ENCODE data around the gene TRERF1. TPM values are rescaled to one million over a fixed set of nuclear protein-coding genes. Genes with fewer than 3 reads are reported as not detected.

The TRERF1 gene
- total RNA-seq, 1 experiment from 2014 or later: 0.39 TPM

DNA sequence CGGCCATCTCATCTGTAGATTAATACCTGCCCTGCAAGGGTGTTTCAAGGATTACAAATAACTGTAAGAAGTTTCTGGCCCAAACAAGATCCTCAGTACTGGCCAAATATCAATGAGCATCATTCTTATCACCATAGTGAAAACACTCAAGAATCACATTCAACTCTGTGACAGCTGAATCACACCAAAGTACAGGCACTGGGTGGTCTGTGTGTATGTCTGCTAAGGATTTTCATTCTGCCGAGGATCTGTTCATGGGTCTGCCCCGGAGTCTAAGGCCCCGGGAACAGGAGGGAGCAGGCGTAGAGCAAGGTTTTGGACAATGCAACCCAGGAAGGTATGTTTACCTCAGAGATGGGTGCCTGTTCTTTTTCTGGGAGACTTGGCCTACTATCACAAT, 110.5 kb downstream of the TRERF1 start:
- TF ChIP-seq, protein P1, sequence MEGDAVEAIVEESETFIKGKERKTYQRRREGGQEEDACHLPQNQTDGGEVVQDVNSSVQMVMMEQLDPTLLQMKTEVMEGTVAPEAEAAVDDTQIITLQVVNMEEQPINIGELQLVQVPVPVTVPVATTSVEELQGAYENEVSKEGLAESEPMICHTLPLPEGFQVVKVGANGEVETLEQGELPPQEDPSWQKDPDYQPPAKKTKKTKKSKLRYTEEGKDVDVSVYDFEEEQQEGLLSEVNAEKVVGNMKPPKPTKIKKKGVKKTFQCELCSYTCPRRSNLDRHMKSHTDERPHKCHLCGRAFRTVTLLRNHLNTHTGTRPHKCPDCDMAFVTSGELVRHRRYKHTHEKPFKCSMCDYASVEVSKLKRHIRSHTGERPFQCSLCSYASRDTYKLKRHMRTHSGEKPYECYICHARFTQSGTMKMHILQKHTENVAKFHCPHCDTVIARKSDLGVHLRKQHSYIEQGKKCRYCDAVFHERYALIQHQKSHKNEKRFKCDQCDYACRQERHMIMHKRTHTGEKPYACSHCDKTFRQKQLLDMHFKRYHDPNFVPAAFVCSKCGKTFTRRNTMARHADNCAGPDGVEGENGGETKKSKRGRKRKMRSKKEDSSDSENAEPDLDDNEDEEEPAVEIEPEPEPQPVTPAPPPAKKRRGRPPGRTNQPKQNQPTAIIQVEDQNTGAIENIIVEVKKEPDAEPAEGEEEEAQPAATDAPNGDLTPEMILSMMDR (IDR thresholded peaks at IDR 0.05; ENCODE audit: insufficient read depth in 1 of 2, low read depth in 1 of 2, low read length in 1 of 2, severe bottlenecking in 1 of 2, unreplicated experiment in 1 of 2): no peak
- no TSS peak for BruUV-seq (replicated peaks)
- H3K27ac Mint-ChIP-seq (ENCODE audit: unreplicated experiment): no peak overlapping the region
- no peaks in the 10 kb centered on the region for H3K9me3 Mint-ChIP-seq (ENCODE audit: unreplicated experiment)
- POLR2A ChIA-PET: no interaction called here
- Histone ChIP-seq H3K27me3 (replicated peaks; ENCODE audit: control insufficient read depth, insufficient read depth, low read length) (no peaks in the 10 kb centered on the region), H3K4me3 (ENCODE audit: low read depth, low read length) (no peak overlapping the region), H3K9me3 (no peaks in the 10 kb centered on the region), H3K36me3 (ENCODE audit: control insufficient read depth, insufficient read depth, low read length) (no peaks in the 10 kb centered on the region), H3K4me1 (peaks cover 12% of the 10 kb centered on the region; the same call in 1 of the 2 replicates)
- intact Hi-C loops (cut with micrococcal nuclease; ENCODE audit: unreplicated experiment): no loop called here
- no peaks in the 10 kb centered on the region for H3K36me3 Mint-ChIP-seq (ENCODE audit: insufficient read depth, unreplicated experiment)
- H3K4me3 Mint-ChIP-seq (ENCODE audit: unreplicated experiment): no peak overlapping the region
- CTCF ChIA-PET: no interaction called here
- H3K4me1 Mint-ChIP-seq (ENCODE audit: low read depth, unreplicated experiment): peaks cover 6% of the 10 kb centered on the region
- no peaks in the 10 kb centered on the region for H3K27me3 Mint-ChIP-seq (ENCODE audit: insufficient read depth, unreplicated experiment)
- DNase-seq: no peak

DNA sequence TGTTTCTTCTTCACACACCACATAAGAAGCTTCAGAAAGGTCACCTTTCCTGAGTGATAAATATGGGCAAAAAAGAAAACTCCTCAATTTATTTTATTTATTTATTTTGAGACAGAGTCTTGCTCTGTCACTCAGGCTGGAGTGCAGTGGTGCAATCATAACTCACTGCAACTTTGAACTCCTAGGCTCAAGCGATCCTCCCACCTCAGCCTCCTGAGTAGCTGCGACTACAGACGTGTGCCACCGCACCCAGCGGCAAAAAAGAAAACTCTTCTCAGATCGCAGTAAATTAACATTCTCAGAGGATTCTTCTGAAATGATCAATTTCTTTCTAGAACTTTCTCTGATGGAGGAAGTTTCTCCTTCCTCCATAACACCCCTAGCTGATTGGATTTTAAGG, 111.2 kb downstream of the TRERF1 start:
- CTCF ChIA-PET: no interaction called here
- no peaks in the 10 kb centered on the region for H3K27me3 Mint-ChIP-seq (ENCODE audit: insufficient read depth, unreplicated experiment)
- Histone ChIP-seq H3K36me3 (ENCODE audit: control insufficient read depth, insufficient read depth, low read length) (no peaks in the 10 kb centered on the region), H3K4me1 (peaks cover 12% of the 10 kb centered on the region; the same call in 1 of the 2 replicates), H3K27me3 (replicated peaks; ENCODE audit: control insufficient read depth, insufficient read depth, low read length) (no peaks in the 10 kb centered on the region), H3K4me3 (ENCODE audit: low read depth, low read length) (no peak overlapping the region), H3K9me3 (no peaks in the 10 kb centered on the region)
- POLR2A ChIA-PET: no interaction called here
- intact Hi-C loops (cut with micrococcal nuclease; ENCODE audit: unreplicated experiment): no loop called here
- H3K27ac Mint-ChIP-seq (ENCODE audit: unreplicated experiment): no peak overlapping the region
- H3K4me1 Mint-ChIP-seq (ENCODE audit: low read depth, unreplicated experiment): peaks cover 6% of the 10 kb centered on the region
- H3K4me3 Mint-ChIP-seq (ENCODE audit: unreplicated experiment): no peak overlapping the region
- DNase-seq: no peak
- no peaks in the 10 kb centered on the region for H3K36me3 Mint-ChIP-seq (ENCODE audit: insufficient read depth, unreplicated experiment)
- no TSS peak for BruUV-seq (replicated peaks)
- H3K9me3 Mint-ChIP-seq (ENCODE audit: unreplicated experiment): no peaks in the 10 kb centered on the region
- TF ChIP-seq, protein P1 (IDR thresholded peaks at IDR 0.05; ENCODE audit: insufficient read depth in 1 of 2, low read depth in 1 of 2, low read length in 1 of 2, severe bottlenecking in 1 of 2, unreplicated experiment in 1 of 2): no peak

DNA sequence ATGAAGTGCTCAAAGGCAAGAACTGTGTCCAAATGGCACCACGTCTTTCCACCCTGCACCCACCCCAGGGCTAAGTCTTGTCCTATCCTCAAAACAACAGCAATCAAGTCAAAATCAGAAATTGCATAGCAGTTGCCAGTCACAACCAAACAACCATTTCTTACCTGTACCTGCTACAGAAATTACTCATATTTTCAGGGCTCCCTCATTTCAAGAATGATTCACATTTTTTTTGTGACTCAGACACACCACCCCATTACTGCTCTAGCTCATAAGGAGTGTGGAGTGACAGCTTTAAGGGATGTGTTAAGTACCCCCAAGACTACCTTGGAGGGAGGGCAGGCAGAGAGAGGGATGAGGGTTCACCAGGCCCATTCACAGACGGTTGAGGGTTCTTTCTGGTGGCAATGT, 111.7 kb downstream of the TRERF1 start:
- no peak overlapping the region for H3K27ac Mint-ChIP-seq (ENCODE audit: unreplicated experiment)
- H3K9me3 Mint-ChIP-seq (ENCODE audit: unreplicated experiment): no peaks in the 10 kb centered on the region
- Histone ChIP-seq H3K4me1 (peaks cover 12% of the 10 kb centered on the region; the same call in 1 of the 2 replicates), H3K9me3 (no peaks in the 10 kb centered on the region), H3K4me3 (ENCODE audit: low read depth, low read length) (no peak overlapping the region), H3K36me3 (ENCODE audit: control insufficient read depth, insufficient read depth, low read length) (no peaks in the 10 kb centered on the region), H3K27me3 (replicated peaks; ENCODE audit: control insufficient read depth, insufficient read depth, low read length) (no peaks in the 10 kb centered on the region)
- no TSS peak for BruUV-seq (replicated peaks)
- H3K27me3 Mint-ChIP-seq (ENCODE audit: insufficient read depth, unreplicated experiment): no peaks in the 10 kb centered on the region
- no peak for DNase-seq
- ChIA-PET POLR2A (no interaction called here), CTCF (no interaction called here)
- peaks cover 6% of the 10 kb centered on the region for H3K4me1 Mint-ChIP-seq (ENCODE audit: low read depth, unreplicated experiment)
- no peaks in the 10 kb centered on the region for H3K36me3 Mint-ChIP-seq (ENCODE audit: insufficient read depth, unreplicated experiment)
- no peak overlapping the region for H3K4me3 Mint-ChIP-seq (ENCODE audit: unreplicated experiment)
- TF ChIP-seq, protein P1 (IDR thresholded peaks at IDR 0.05; ENCODE audit: insufficient read depth in 1 of 2, low read depth in 1 of 2, low read length in 1 of 2, severe bottlenecking in 1 of 2, unreplicated experiment in 1 of 2): no peak
- intact Hi-C loops (cut with micrococcal nuclease; ENCODE audit: unreplicated experiment): no loop called here

Data from Caco-2 (cell line).